Ascending aorta (tissue), 2 donors: ENCODE results near the gene MIPOL1. TPM values are rescaled to one million over a fixed set of nuclear protein-coding genes. Genes with fewer than 3 reads are reported as not detected.
"Not testable (repeated sequence)": the region's sequence is repeated elsewhere in the genome, so short reads cannot be mapped to it uniquely, and the experiment has no call there.

Experiments
- DNase-seq, 2 donors: peaks; one replicate each; pipeline ENCODE4 v3.0.0-alpha.2; 2019; ENCODE audit warnings: low spot score in 2 of 2
- H3K27ac ChIP-seq, 2 donors: fragments of 200-600 bp; sonication (generic); one replicate each; pipeline ENCODE4 v1.5.1; 2016 to 2017; ENCODE audit warnings: mild to moderate bottlenecking in 1 of 2
- H3K27me3 ChIP-seq: fragments of 200-600 bp; sonication (generic); one replicate; pipeline ENCODE4 v1.5.1; 2017
- H3K36me3 ChIP-seq, 2 donors: fragments of 200-600 bp; sonication (generic); one replicate each; pipeline ENCODE4 v1.5.1; 2016
- H3K4me1 ChIP-seq, 2 donors: fragments of 200-600 bp; sonication (generic); one replicate each; pipeline ENCODE4 v1.5.1; 2016 to 2017; ENCODE audit warnings: mild to moderate bottlenecking in 1 of 2
- H3K4me3 ChIP-seq, 2 donors: fragments of 200-600 bp; sonication (generic); one replicate each; pipeline ENCODE4 v1.5.1; 2016 to 2017; ENCODE audit warnings: mild to moderate bottlenecking in 1 of 2
- H3K9me3 ChIP-seq, 2 donors: fragments of 200-600 bp; sonication (generic); one replicate each; pipeline ENCODE4 v1.5.1; 2016
- intact Hi-C: fragments of 100-400 bp; cut with DNase I; formaldehyde crosslinking; loops from one replicate; pipeline ENCODE4 v1.15.1; 2023
- total RNA-seq: library from RNA; depleted of rRNA; stranded (reverse); fragments of >200 nt; gene quantifications from one replicate; pipeline ENCODE4 v1.1.0, GENCODE V29; 2016
- TF ChIP-seq, protein P1 (sequence below), 3 experiments: fragments of 200-600 bp in 2 of 3; fragments of 450-650 bp in 1 of 3; sonication (generic) in 2 of 3; IDR thresholded peaks; one replicate each; pipeline ENCODE4 v1.5.1; 2016 to 2019; ENCODE audit warnings: antibody characterized with exemption in 3 of 3, mild to moderate bottlenecking in 1 of 3, moderate library complexity in 1 of 3

Gene MIPOL1
- total RNA-seq, 1 donor from 2014 or later = 8.6 TPM

DNA sequence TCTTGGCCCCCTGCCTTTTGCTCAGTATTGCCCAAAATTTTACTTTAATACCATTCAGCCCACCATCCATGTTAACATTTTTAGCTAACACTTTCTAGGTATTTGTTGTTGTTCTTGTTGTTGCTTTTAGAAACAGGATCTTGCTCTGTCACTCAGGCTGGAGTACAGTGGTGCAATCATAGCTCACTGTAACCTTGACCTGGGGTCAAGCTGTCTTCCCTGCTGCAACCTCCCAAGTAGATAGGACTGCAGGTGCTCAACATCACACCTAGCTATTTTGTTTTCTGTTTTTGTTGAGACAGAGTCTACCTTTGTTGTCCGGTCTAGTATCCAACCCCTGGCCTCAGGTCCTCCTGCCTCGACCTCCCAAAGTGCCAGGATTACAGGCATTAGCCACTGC, 4.0 kb downstream of the MIPOL1 start:
- Histone ChIP-seq H3K4me1 (peaks cover 0 to 2% of the 10 kb centered on the region in 2 donors), H3K4me3 (no peak overlapping the region), H3K27me3 (no peaks in the 10 kb centered on the region), H3K36me3 (no peaks in the 10 kb centered on the region), H3K27ac (no peak overlapping the region), H3K9me3 (no peaks in the 10 kb centered on the region)
- intact Hi-C loops = no loop called here
- no peak for DNase-seq
- TF ChIP-seq, protein P1, sequence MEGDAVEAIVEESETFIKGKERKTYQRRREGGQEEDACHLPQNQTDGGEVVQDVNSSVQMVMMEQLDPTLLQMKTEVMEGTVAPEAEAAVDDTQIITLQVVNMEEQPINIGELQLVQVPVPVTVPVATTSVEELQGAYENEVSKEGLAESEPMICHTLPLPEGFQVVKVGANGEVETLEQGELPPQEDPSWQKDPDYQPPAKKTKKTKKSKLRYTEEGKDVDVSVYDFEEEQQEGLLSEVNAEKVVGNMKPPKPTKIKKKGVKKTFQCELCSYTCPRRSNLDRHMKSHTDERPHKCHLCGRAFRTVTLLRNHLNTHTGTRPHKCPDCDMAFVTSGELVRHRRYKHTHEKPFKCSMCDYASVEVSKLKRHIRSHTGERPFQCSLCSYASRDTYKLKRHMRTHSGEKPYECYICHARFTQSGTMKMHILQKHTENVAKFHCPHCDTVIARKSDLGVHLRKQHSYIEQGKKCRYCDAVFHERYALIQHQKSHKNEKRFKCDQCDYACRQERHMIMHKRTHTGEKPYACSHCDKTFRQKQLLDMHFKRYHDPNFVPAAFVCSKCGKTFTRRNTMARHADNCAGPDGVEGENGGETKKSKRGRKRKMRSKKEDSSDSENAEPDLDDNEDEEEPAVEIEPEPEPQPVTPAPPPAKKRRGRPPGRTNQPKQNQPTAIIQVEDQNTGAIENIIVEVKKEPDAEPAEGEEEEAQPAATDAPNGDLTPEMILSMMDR (IDR thresholded peaks at IDR 0.05) = no peak

DNA sequence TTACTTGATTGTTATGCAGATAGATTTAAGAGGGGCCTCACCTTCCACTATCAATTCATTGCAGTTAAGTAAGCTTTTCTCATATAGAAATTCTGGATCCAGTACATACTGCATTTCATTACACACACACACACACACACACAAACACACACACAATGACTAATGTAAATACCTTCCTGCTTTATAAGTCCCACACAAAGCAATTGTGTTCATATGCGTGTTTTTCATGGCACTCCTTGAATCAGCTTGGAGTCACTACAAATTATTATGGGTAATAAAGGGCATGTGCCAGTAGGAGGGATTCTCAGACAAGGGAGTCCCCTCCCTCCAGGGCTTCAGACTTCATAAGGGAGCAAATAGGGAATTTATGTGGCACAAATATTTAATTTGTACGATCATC, 4.5 kb downstream of the MIPOL1 start:
- no peak overlapping the region for H3K4me3 ChIP-seq
- no peak overlapping the region for H3K27ac ChIP-seq
- no peaks in the 10 kb centered on the region for H3K27me3 ChIP-seq
- intact Hi-C loops = no loop called here
- no peaks in the 10 kb centered on the region for H3K36me3 ChIP-seq
- TF ChIP-seq, protein P1 (IDR thresholded peaks at IDR 0.05) = no peak
- H3K9me3 ChIP-seq = no peaks in the 10 kb centered on the region
- H3K4me1 ChIP-seq = peaks cover 0 to 2% of the 10 kb centered on the region in 2 donors
- no peak for DNase-seq

DNA sequence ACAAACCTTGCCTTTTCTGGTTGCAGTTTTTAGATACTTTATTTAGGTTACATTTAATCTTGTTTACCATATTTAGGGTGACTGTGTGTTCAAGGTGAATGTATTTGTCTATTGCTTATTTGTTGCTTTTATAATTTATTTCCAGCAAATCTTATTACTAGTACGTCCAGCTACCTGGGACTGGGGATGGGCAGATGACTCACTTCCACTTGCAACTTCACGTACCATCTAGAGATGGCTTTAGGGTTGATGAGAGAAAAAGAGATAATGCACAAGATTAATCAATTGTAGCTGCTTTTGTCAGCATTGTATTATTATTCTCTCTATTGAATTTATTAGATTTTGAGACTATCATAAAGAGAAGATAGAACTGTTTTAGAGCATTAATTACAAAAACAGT, 5.1 kb downstream of the MIPOL1 start:
- TF ChIP-seq, protein P1 (IDR thresholded peaks at IDR 0.05) = no peak
- H3K27ac ChIP-seq = no peak overlapping the region
- H3K9me3 ChIP-seq = no peaks in the 10 kb centered on the region
- no peaks in the 10 kb centered on the region for H3K27me3 ChIP-seq
- no peaks in the 10 kb centered on the region for H3K36me3 ChIP-seq
- intact Hi-C loops = no loop called here
- no peak for DNase-seq
- H3K4me1 ChIP-seq = peaks cover 0 to 2% of the 10 kb centered on the region in 2 donors
- H3K4me3 ChIP-seq = no peak overlapping the region

DNA sequence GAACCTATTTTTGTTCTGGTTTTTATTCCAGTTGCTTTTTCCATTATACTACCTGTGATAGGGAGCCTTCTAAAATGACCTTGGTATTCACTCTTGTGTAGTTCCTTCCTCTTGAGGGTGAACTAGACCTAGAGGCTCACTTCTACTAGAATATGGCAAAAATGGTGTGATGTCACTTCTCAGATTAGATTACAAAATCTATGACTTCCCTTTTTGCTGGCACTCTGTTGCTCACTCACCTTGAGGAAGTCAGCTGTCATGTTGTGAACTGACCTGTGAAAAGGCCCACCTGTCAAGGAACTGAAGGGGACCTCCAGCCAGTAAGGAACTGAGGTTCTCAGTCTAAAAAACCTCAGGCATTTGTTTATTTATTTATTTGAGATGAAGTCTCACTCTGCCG, 5.7 kb downstream of the MIPOL1 start:
- TF ChIP-seq, protein P1 (IDR thresholded peaks at IDR 0.05) = no peak
- Histone ChIP-seq H3K4me3 (no peak overlapping the region), H3K9me3 (no peaks in the 10 kb centered on the region), H3K27me3 (no peaks in the 10 kb centered on the region), H3K4me1 (peaks cover 0 to 2% of the 10 kb centered on the region in 2 donors), H3K36me3 (no peaks in the 10 kb centered on the region), H3K27ac (no peak overlapping the region)
- intact Hi-C loops = no loop called here
- DNase-seq = no peak

DNA sequence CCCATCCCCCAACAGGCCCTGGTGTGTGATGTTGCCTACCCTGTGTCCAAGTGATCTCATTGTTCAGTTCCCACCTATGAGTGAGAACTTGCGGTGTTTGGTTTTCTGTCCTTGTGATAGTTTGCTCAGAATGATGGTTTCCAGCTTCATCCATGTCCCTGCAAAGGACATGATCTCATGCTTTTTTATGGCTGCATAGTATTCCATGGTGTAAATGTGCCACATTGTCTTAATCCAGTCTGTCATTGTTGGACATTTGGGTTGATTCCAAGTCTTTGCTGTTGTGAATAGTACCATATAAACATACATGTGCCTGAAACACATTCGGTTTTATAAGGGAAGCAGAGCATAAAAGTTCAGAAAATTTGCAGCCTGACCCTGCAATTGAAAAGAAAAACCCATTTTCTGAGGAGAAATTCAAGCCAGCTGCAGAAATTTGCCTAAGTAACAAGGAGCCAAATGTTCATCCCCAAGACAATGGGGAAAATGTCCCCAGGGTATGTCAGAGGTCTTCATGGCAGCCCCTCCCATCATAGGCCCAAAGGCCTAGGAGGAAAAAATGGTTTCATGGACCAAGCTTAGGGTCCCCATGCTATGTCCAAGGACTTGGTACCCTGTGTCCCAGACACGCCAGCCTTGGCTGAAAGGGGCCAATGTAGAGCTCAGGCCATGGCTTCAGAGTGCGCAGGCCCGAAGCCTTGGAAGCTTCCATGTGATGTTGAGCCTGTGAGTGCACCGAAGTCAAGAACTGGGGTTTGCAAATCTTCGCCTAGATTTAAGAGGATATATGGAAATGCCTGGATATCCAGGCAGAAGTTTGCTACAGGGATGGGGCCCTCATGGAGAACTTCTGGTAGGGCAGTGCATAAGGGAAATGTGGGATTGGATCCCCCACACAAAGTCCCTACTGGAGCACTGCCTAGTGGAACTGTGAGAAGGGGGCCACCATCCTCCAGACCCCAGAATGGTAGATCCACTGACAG, 8.2 kb downstream of the MIPOL1 start:
- intact Hi-C loops, DNase-seq, H3K27ac ChIP-seq, H3K9me3 ChIP-seq, H3K36me3 ChIP-seq, H3K27me3 ChIP-seq, H3K4me1 ChIP-seq, H3K4me3 ChIP-seq: not testable (repeated sequence)

DNA sequence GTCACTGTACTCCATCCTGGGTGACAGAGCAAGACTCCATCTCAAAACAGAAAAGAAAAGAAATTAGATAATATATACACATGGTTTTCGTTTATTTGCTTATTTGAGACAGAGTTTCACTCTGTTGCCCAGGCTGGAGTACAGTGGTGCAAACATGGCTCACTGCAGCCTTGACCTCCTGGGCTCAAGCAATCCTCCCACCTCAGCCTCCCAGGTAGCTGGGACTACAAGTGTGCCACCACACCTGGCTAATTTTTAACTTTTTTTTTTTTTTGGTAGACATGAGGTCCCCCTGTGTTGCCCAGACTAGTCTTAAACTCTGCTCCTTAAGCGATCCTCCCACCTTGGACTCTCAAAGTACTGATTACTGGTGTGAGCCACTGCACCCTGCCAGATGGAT, 11.9 kb downstream of the MIPOL1 start:
- H3K4me1 ChIP-seq, DNase-seq, H3K9me3 ChIP-seq, H3K4me3 ChIP-seq, H3K27me3 ChIP-seq, H3K27ac ChIP-seq, intact Hi-C loops: not testable (repeated sequence)
- H3K36me3 ChIP-seq = peaks cover 0 to 11% of the 10 kb centered on the region in 2 donors
